Coronary artery (tissue), 2 donors: ENCODE results near the gene PGR.

Experiments
- DNase-seq: peaks from one replicate; pipeline ENCODE4 v3.0.0-alpha.2; 2017; ENCODE audit warnings: low spot score
- H3K27ac ChIP-seq, 2 donors: fragments of 200-600 bp; sonication (generic); one replicate each; pipeline ENCODE4 v1.5.1; 2016 to 2019
- H3K4me3 ChIP-seq: fragments of 200-600 bp; sonication (generic); 2 replicates; pipeline ENCODE4 v1.5.1; 2016; ENCODE audit warnings: mild to moderate bottlenecking, moderate library complexity
- TF ChIP-seq, protein P1 (sequence below): fragments of 200-600 bp; sonication (generic); IDR thresholded peaks from one replicate; pipeline ENCODE4 v1.5.1; 2019; ENCODE audit warnings: antibody characterized with exemption

The PGR gene

GRCh38 chr11:101104716-101105115 is 24.9 kb downstream of the PGR start:
- Histone ChIP-seq H3K4me3 (no peak overlapping the region), H3K27ac (no peak overlapping the region)
- TF ChIP-seq, protein P1, sequence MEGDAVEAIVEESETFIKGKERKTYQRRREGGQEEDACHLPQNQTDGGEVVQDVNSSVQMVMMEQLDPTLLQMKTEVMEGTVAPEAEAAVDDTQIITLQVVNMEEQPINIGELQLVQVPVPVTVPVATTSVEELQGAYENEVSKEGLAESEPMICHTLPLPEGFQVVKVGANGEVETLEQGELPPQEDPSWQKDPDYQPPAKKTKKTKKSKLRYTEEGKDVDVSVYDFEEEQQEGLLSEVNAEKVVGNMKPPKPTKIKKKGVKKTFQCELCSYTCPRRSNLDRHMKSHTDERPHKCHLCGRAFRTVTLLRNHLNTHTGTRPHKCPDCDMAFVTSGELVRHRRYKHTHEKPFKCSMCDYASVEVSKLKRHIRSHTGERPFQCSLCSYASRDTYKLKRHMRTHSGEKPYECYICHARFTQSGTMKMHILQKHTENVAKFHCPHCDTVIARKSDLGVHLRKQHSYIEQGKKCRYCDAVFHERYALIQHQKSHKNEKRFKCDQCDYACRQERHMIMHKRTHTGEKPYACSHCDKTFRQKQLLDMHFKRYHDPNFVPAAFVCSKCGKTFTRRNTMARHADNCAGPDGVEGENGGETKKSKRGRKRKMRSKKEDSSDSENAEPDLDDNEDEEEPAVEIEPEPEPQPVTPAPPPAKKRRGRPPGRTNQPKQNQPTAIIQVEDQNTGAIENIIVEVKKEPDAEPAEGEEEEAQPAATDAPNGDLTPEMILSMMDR, result no peak
- DNase-seq, result no peak

DNA sequence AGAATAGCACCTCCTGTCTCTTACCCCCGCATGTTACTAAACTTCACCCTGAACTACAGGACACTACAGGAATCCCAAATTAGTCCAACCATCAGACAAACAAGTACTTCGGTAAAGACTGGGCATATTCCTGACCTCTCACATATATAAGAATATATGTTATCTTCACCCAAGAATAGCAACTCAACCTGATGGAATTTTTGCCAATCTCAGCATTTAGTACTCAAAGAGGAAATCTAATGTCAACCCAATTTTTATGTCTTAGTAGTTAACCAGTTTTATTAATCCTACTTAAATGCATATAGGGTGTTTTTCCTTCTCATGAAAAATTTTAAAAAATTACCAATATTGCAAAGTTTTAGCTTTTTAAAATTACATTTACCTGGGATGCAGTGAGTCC is 26.2 kb downstream of the PGR start:
- TF ChIP-seq, protein P1, result no peak
- no peak overlapping the region for H3K4me3 ChIP-seq
- H3K27ac ChIP-seq, result no peak overlapping the region
- DNase-seq, result no peak

- Histone ChIP-seq H3K4me3 (no peak overlapping the region), H3K27ac (peak overlapping the region in 1 of 2 donors; percentile 54)
- no peak for DNase-seq
- TF ChIP-seq, protein P1, result no peak
These were observed 29.0 kb downstream of the PGR start for GRCh38 chr11:101100601-101101000.

DNA sequence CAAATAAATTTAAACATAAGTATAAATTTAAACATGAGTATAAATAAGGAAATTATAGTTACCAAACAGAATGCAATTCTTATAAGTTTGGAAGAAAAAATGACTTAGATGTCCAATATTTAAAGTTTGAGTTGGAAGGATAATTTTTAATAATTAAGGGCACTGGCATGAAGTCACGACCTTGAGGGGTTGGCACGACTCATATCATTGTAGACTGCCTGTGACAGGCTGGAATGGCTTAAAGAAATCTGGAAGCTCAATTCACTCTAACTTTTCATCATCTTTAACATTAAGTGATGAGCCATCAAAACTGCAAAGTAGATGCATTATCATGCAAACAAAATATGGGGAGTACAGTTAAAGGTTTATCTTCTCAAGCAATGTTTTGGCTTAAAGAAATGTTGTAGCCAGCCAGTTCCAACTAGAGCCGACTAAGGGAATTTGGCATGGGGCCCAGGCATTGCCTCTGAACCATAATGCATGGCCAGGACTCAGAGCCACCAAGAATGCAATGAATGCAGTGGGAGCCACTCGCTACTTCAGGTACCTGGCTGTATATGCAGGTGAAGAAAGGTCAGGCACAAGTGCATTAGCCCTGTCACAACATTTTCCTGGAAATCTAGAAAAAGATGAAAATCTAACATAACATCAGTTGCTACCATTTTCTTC is 33.4 kb downstream of the PGR start:
- no peak for DNase-seq
- TF ChIP-seq, protein P1, result no peak
- no peak overlapping the region for H3K4me3 ChIP-seq
- no peak overlapping the region for H3K27ac ChIP-seq

- DNase-seq, result no peak
- TF ChIP-seq, protein P1, result no peak
- Histone ChIP-seq H3K27ac (no peak overlapping the region), H3K4me3 (no peak overlapping the region)
These were observed 37.8 kb downstream of the PGR start for GRCh38 chr11:101091781-101092180.

GRCh38 chr11:101090679-101091270 is 38.8 kb downstream of the PGR start:
- TF ChIP-seq, protein P1, result no peak
- no peak overlapping the region for H3K4me3 ChIP-seq
- H3K27ac ChIP-seq, result no peak overlapping the region
- no peak for DNase-seq

- no peak overlapping the region for H3K27ac ChIP-seq
- no peak for DNase-seq
- TF ChIP-seq, protein P1, result no peak
- H3K4me3 ChIP-seq, result no peak overlapping the region
These were observed 46.3 kb downstream of the PGR start for GRCh38 chr11:101083335-101083734.
